HepG2 (cell line): ENCODE data around the gene IFT88. TPM values are rescaled to one million over a fixed set of nuclear protein-coding genes. Genes with fewer than 3 reads are reported as not detected.

ENCODE experiments used
- ATAC-seq: fragments of 200-7000 bp; cut with Tn5 transposase; 3 replicates; pipeline ENCODE4 v1.9.1; 2020; ENCODE audit warnings: mild to moderate bottlenecking, moderate library complexity
- BruUV-seq: library from RNA; stranded (reverse); fragments of 400-500 nt; replicated peaks from 2 replicates; lab custom pipeline; 2021; lab: Mats Ljungman, UMichigan
- CTCF ChIA-PET: fragments of 300-600 bp; formaldehyde crosslinking; extraction: SDS; loops from one replicate; lab custom pipeline; 2021; ENCODE audit warnings: low total read pairs, inconsistent platforms, low intra/inter-chr PET ratio; lab: Yijun Ruan, JAX
- POLR2A ChIA-PET: fragments of 350-600 bp; sonication (Branson Sonifier 250); formaldehyde crosslinking; loops from one replicate; lab custom pipeline; 2020; ENCODE audit warnings: antibody characterized with exemption, inconsistent platforms; lab: Yijun Ruan, JAX
- DNase-seq: peaks from one replicate; pipeline ENCODE4 v3.0.0-alpha.2; 2015; ENCODE audit warnings: low spot score
- FAIRE-seq: peaks from 3 replicates; lab custom pipeline; 2011; peaks lifted over from hg19 to GRCh38; lab: Jason Lieb, UNC
- H2AFZ ChIP-seq: one replicate; pipeline ENCODE4 v1.6.1; 2011; ENCODE audit warnings: low read length, inconsistent platforms
- H3K27ac ChIP-seq: fragments of 300-600 bp; 3 replicates; pipeline ENCODE4 v1.8.0; 2011; ENCODE audit warnings: mixed run types, mild to moderate bottlenecking, mixed read lengths, low read length, inconsistent platforms; ENCODE audit not compliant: insufficient read depth; ENCODE audit errors: extremely low read length
- H3K27me3 ChIP-seq, 2 experiments: fragments of 200-600 bp in 1 of 2; 2 replicates in 1 of 2; 3 replicates in 1 of 2; pipeline versions ENCODE4 v1.6.0 to v1.8.0; 2011; ENCODE audit warnings: low read length in 2 of 2, mild to moderate bottlenecking in 2 of 2, moderate library complexity in 2 of 2, inconsistent platforms in 1 of 2; ENCODE audit not compliant: insufficient read depth in 2 of 2, control insufficient read depth in 1 of 2
- H3K36me3 ChIP-seq, 2 experiments: fragments of 200-600 bp in 1 of 2; replicated peaks in 1 of 2; 2 replicates in 1 of 2; 3 replicates in 1 of 2; pipeline versions ENCODE4 v1.5.1 to v1.8.0; 2011; ENCODE audit warnings: low read length in 2 of 2, inconsistent platforms in 1 of 2; ENCODE audit not compliant: insufficient read depth in 2 of 2, control insufficient read depth in 1 of 2
- H3K4me1 ChIP-seq: 2 replicates; pipeline ENCODE4 v1.5.1; 2012; ENCODE audit warnings: low read length, inconsistent platforms; ENCODE audit not compliant: insufficient read depth
- H3K4me2 ChIP-seq: 2 replicates; pipeline ENCODE4 v1.6.0; 2011; ENCODE audit warnings: low read depth, low read length, inconsistent platforms
- H3K4me3 ChIP-seq, 3 experiments: fragments of 200-600 bp in 1 of 3; sonication (generic), shearing (Covaris generic) in 1 of 3; replicated peaks in 1 of 3; 2 replicates each; pipeline ENCODE4 v1.5.1; 2011 to 2016; ENCODE audit warnings: low read length in 3 of 3, inconsistent platforms in 2 of 3, low read depth in 2 of 3, mild to moderate bottlenecking in 2 of 3, control low read depth in 1 of 3, mixed read lengths in 1 of 3; ENCODE audit not compliant: insufficient read depth in 1 of 3
- H3K79me2 ChIP-seq: one replicate; pipeline ENCODE4 v1.6.1; 2011; ENCODE audit warnings: low read length, inconsistent platforms; ENCODE audit not compliant: insufficient read depth
- H3K9ac ChIP-seq: 2 replicates; pipeline ENCODE4 v1.6.0; 2011; ENCODE audit warnings: mild to moderate bottlenecking, low read depth, low read length, inconsistent platforms; ENCODE audit not compliant: insufficient read depth
- H3K9me3 ChIP-seq: 2 replicates; pipeline ENCODE4 v1.5.1; 2012; ENCODE audit warnings: mild to moderate bottlenecking, low read length
- H4K20me1 ChIP-seq: 2 replicates; pipeline ENCODE4 v1.6.0; 2011; ENCODE audit warnings: inconsistent platforms, mild to moderate bottlenecking, low read length, moderate library complexity; ENCODE audit not compliant: insufficient read depth
- ATAD3A ChIP-seq: sonication (generic); formaldehyde crosslinking; IDR thresholded peaks from 2 replicates; pipeline ENCODE4 v1.4.0; 2020; ENCODE audit warnings: missing genetic modification reagents
- BRCA1 ChIP-seq: sonication (generic); formaldehyde crosslinking; IDR thresholded peaks from 2 replicates; pipeline ENCODE4 v1.4.0; 2020; ENCODE audit warnings: missing genetic modification reagents
- PRDM15 ChIP-seq: sonication (generic); formaldehyde crosslinking; IDR thresholded peaks from 2 replicates; pipeline ENCODE4 v1.4.0; 2020; ENCODE audit warnings: missing genetic modification reagents
- SETDB1 ChIP-seq: sonication (generic); formaldehyde crosslinking; IDR thresholded peaks from 2 replicates; pipeline ENCODE4 v1.5.1; 2020; ENCODE audit warnings: missing genetic modification reagents, mild to moderate bottlenecking, borderline replicate concordance
- TAF15 ChIP-seq: fragments of 200-400 bp; formaldehyde crosslinking; IDR thresholded peaks from one replicate; pipeline ENCODE4 v1.6.1; 2018; ENCODE audit warnings: mild to moderate bottlenecking, low read depth, low read length; ENCODE audit not compliant: poor library complexity, severe bottlenecking
- ZBTB14 ChIP-seq: sonication (generic); formaldehyde crosslinking; IDR thresholded peaks from 2 replicates; pipeline ENCODE4 v1.4.0; 2020; ENCODE audit warnings: missing genetic modification reagents
- ZBTB34 ChIP-seq: sonication (generic); formaldehyde crosslinking; IDR thresholded peaks from 2 replicates; pipeline ENCODE4 v1.8.0; 2022; ENCODE audit warnings: mild to moderate bottlenecking, missing genetic modification reagents
- ZFP91 ChIP-seq: sonication (generic); formaldehyde crosslinking; IDR thresholded peaks from 2 replicates; pipeline ENCODE4 v1.9.0; 2022; ENCODE audit warnings: missing genetic modification reagents, mild to moderate bottlenecking, borderline replicate concordance
- ZFYVE20 ChIP-seq: sonication (generic); formaldehyde crosslinking; IDR thresholded peaks from 2 replicates; pipeline ENCODE4 v1.8.0; 2023; ENCODE audit warnings: low read depth, mild to moderate bottlenecking, moderate library complexity, missing genetic modification reagents, borderline replicate concordance
- ZNF326 ChIP-seq: sonication (generic); formaldehyde crosslinking; IDR thresholded peaks from 2 replicates; pipeline ENCODE4 v1.4.0; 2020; ENCODE audit warnings: missing genetic modification reagents, borderline replicate concordance
- ZNF549 ChIP-seq: sonication (generic); formaldehyde crosslinking; IDR thresholded peaks from 2 replicates; pipeline ENCODE4 v1.5.0; 2020; ENCODE audit warnings: missing genetic modification reagents
- WGBS: methylation state at CpG from one replicate; pipeline ENCODE4 v1.1.6; 2017; ENCODE audit warnings: low lambda C conversion rate; 5-methylcytosine and 5-hydroxymethylcytosine counted together
- in situ Hi-C: cut with HindIII; loops from 2 replicates; pipeline ENCODE4 v1.10.0; 2017; ENCODE audit warnings: low pct_unique_long_range_greater_than_20kb; ENCODE audit not compliant: extremely low pct_ligation_motif_present
- intact Hi-C: fragments of 100-400 bp; cut with micrococcal nuclease; formaldehyde crosslinking; loops from one replicate; pipeline ENCODE4 v1.10.0; 2022; ENCODE audit not compliant: unreplicated experiment
- polyA plus RNA-seq, 8 experiments: library from polyadenylated mRNA; depleted of rRNA in 3 of 8; stranded (reverse) in 7 of 8; unstranded in 1 of 8; fragments of >200 nt; fragmentation: Illumina TruSeq in 4 of 8; extraction: Trizol in 4 of 8; gene quantifications; 2 replicates each; pipeline versions ENCODE4 v1.2.1 to v1.2.3, GENCODE V29; 2011 to 2016; ENCODE audit warnings: low read depth in 4 of 8, missing spikeins in 1 of 8, mixed read lengths in 1 of 8; ENCODE audit not compliant: insufficient read depth in 1 of 8
- total RNA-seq, 5 experiments: library from RNA; depleted of rRNA; stranded (reverse); fragments of >200 nt; fragmentation: Illumina TruSeq; extraction: Trizol; gene quantifications; 2 replicates each; pipeline ENCODE4 v1.2.3, GENCODE V29; 2016; ENCODE audit warnings: low read depth in 1 of 5

Gene IFT88
- total and polyA plus RNA-seq, 2 of the 13 experiments (the other 11 are each of a cell fraction or from before 2014, with no cell fraction given) = 8.4 to 19.9 TPM

- WGBS = 96% methylated on average over 2 of the region's 2 CpGs
- POLR2A ChIA-PET = interaction anchor here (1.2 kb wide), 1 partner anchor 14 kb away, joined by 3 read pairs; no protein-coding TSS in a partner anchor
- Histone ChIP-seq H2AFZ (no peak overlapping the region), H3K36me3 (peaks cover 10 to 30% of the 10 kb centered on the region in 2 experiments), H4K20me1 (no peaks in the 10 kb centered on the region), H3K79me2 (no peaks in the 10 kb centered on the region), H3K9me3 (peaks cover 18% of the 10 kb centered on the region), H3K27ac (no peak overlapping the region), H3K4me1 (no peaks in the 10 kb centered on the region), H3K4me2 (no peak overlapping the region), H3K4me3 (no peak overlapping the region), H3K27me3 (no peaks in the 10 kb centered on the region), H3K9ac (no peak overlapping the region)
- intact Hi-C loops = loop anchor here (5.0 kb wide), 2 partner anchors 55 to 85 kb away; partner anchors contain the start of gene CRYL1
- DNase-seq (no peak), ATAC-seq (no peak), FAIRE-seq (no peak)
- CTCF ChIA-PET = interaction anchor here (2.7 kb wide), 1 partner anchor 87 kb away, joined by 14 read pairs; no protein-coding TSS in a partner anchor
- in situ Hi-C loops = no loop called here
- no TSS peak for BruUV-seq
- TF ChIP-seq SETDB1 (no peak), ATAD3A (CRISPR knock-in tag) (no peak), ZBTB14 (CRISPR knock-in tag) (no peak), TAF15 (no peak), ZNF549 (CRISPR knock-in tag) (no peak), PRDM15 (CRISPR knock-in tag) (no peak), ZBTB34 (no peak), BRCA1 (CRISPR knock-in tag) (no peak), ZFP91 (no peak), ZNF326 (CRISPR knock-in tag) (no peak), ZFYVE20 (CRISPR knock-in tag) (no peak)
Observed at GRCh38 chr13:20582026-20582425, 15.1 kb downstream of the IFT88 start.
